Measurements from ENCODE around the gene TRNT1.

Gene TRNT1

DNA sequence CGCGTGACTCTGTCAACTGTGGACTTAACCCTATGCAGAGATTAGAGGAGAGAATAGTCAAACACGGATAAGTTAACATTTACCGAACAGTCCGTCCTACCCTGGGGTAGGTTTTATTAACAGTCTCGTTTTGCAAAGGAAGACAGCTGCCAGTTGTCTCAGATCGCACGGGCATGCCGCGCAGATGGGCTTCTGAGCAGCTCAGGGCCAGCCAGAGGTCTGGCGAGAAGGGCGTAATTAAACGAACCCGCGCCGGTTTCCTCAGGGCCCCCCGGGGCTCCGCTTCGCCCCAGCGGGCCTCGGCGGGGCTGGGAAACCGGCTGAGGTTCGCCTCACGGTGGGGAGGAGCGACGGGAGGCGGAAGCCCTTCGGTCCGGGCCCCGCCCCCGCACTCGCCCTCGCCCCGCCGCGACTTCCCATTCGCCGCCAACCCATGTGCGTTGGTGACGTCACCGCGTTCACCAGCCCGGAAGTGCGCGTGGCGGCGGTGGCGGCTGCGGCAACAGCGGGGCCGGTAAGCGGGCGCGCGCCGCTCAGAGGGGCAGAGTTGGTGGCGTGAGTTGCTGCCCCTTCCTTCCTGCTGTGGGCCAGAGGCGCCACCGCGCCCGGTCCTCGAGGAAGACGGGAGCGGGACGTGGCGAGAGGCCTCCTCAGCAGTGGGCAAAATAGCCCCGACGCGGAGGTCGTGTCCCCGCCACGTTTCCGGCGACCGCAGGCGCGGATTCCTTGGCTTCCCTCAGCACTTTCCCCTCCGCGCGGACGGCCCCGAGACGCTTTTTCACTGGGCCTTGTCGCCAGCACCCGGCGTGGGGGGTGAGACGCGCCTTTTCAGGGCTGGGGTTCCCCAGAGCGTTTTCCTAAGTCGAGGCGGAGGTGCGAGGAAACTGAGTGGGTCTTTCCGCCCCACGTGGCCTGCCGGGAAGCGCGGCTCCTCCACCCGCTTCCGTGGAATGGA is at the start of gene TRNT1:
TSS of gene TRNT1 (plus strand) at position 464 of the 955 bp plus-strand sequence. CDS start 2,101 bp downstream, outside the sequence.
- peak; percentile 85 for DNase-seq

GRCh38 chr3:3080309-3080708 is 46.4 kb upstream of the TRNT1 start:
- no peak for DNase-seq

DNA sequence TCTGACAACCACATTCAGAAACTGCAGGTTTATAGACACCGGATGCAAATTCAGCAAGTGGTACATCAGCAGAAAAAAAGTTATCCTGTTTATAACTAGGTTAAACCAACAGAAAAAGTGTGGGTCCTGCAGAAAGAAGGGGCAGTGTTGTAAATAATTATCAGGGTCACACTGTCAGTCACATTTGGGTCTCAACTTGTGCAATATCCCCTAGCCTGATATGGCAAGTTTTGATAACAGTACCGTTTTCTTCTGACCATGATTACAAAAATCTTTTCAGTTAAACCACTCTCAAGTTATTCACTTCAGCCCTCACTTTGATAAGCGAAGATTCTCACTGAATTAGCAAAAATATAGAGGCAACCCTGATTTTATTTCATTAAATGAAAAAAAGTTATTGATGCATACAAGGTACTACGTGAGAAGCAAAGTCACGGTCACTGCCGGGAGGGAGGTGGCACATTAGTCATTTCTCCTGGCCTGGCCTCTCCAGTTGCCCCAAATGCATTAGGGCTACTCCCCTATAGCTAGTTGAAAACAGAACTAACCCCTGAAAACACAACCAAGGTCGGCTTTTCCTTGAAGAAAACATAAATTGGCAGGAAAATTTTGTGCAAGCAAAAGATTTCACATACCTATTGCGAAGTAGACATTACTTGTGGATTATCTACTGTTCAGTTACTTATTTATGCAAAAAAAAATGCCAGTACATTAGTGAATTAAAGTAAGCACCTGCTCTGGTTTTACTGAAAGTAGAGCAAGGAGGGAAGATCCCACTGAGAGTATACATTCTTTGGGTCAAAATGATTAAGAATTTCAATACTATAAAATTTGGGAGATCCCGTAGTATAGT is 45.1 kb upstream of the TRNT1 start:
- DNase-seq = no peak

- no peak for DNase-seq
These were observed 44.4 kb upstream of the TRNT1 start for GRCh38 chr3:3082234-3082924.

DNA sequence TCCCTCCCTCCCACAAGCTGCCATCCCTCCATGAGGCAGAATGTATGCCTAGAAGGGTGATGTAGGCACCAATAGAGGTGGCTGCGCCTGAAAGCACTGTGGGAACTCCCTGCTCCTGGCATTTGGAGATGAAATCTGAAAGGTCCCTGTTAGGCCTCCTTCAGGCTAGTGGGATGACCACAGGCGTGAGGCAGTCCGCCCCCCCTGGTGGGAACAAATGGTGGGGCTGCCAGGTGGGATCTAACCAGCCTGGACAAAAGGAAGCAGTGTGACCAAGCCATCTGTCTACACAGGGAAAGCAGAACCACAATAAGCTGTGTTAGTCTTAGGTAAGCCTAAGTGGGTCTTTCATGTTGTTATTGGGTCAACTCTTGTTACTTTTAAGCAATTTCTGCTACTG is 41.9 kb upstream of the TRNT1 start:
- no peak for DNase-seq

DNA sequence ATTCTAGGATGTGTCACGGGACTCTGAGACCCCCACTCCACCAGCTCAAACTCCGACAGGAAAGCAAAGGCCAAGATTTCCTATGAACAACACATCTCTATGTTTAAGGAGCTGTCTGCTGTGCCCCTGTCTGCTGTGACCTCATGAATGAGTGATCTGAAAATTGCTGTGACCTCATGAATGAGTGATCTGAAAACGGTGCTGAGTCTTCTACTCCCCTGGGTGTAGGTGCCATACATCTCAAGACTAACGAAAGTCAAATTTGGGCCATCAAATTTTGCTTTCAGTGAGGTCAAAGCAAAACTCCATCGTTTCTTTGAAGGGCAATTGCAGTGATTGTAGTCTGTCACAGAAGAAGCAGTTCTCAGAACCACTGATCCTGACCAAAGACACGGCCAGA is 41.0 kb upstream of the TRNT1 start:
- no peak for DNase-seq

DNA sequence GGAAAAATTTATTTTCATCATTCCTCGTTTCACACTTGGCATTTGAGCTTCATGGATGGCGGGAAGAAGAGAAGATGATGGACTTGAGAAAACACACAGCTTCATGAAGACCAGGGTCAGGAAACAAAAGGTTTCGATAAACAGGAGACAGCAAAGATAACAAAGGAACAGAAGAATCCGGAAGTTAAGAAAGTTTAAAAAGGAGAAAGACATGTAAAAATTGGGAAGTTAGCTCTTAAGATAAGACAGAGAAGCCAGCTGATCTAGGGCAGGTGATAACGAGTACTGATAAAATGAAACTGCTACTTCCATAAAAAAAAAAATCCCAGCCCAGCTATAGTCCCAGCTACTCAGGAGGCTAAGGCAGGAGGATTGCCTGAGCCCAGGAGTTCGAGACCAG is 40.5 kb upstream of the TRNT1 start:
- no peak for DNase-seq

GRCh38 chr3:3087279-3087678 is 39.5 kb upstream of the TRNT1 start:
- no peak for DNase-seq

DNA sequence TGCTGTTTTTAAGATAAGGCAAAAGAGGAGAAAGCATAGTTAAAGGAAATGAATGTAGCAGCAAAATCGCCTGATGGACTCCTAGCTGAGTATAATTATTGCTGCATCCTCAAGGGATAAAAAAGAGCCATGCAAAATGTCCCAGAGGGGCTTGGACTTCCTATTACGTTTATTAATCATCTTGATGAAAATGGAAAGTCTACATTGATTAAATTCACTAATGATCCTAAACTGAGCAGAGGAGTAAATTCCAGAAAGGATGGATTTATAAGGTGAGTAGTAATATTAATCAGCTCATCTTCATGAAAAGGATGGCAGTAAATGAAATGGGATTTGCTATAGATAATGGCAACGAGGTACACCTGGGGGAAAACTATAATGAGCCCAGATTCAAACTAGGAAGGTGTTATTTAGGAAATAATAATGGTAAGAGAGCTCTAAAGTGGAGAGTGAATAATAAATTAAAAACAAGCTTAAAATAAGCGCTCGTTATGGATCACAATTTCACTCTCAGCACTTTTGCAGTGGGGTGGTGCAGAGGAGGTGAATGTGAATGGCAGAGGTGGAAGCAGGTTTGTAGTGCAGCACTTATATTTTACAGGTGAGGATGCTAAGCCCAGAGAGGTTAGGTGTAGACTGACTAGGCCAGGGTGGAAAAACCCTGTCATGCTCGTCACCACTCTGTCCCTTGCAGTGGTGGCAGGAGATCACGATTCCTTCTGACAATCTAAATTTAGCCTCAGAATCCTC is 38.8 kb upstream of the TRNT1 start:
- DNase-seq = no peak

DNA sequence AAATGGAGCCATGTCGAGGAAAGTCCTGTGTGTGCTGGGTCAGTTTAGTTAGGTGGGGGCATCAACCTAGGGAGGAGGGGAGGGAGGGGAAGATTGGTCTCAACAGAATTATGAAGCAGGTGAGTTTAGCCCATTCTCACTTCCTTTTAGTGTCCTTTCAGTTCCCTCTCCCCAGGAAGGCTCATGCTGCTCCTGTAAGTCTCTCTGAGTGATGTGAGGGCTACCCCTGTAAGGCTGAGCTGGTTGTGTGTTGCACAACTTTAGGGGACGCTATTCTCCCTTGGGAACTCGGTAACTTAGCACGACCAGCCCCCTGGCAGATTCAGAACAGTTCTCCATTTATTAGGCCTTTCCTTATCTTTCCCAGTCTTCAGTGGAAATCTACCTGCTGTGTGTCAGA is 37.7 kb upstream of the TRNT1 start:
- DNase-seq = no peak

GRCh38 chr3:3097958-3098357 is 28.8 kb upstream of the TRNT1 start:
- no peak for DNase-seq

GRCh38 chr3:3101660-3102458 is 24.9 kb upstream of the TRNT1 start:
- no peak for DNase-seq

- DNase-seq = no peak
These were observed 24.0 kb upstream of the TRNT1 start for GRCh38 chr3:3102751-3103150.

GRCh38 chr3:3105246-3105645 is 21.5 kb upstream of the TRNT1 start:
- no peak for DNase-seq

GRCh38 chr3:3105815-3106214 is 20.9 kb upstream of the TRNT1 start:
- no peak for DNase-seq

GRCh38 chr3:3107181-3107580 is 19.6 kb upstream of the TRNT1 start:
- DNase-seq = no peak

- DNase-seq = no peak
These were observed 18.9 kb upstream of the TRNT1 start for GRCh38 chr3:3107858-3108257.

DNA sequence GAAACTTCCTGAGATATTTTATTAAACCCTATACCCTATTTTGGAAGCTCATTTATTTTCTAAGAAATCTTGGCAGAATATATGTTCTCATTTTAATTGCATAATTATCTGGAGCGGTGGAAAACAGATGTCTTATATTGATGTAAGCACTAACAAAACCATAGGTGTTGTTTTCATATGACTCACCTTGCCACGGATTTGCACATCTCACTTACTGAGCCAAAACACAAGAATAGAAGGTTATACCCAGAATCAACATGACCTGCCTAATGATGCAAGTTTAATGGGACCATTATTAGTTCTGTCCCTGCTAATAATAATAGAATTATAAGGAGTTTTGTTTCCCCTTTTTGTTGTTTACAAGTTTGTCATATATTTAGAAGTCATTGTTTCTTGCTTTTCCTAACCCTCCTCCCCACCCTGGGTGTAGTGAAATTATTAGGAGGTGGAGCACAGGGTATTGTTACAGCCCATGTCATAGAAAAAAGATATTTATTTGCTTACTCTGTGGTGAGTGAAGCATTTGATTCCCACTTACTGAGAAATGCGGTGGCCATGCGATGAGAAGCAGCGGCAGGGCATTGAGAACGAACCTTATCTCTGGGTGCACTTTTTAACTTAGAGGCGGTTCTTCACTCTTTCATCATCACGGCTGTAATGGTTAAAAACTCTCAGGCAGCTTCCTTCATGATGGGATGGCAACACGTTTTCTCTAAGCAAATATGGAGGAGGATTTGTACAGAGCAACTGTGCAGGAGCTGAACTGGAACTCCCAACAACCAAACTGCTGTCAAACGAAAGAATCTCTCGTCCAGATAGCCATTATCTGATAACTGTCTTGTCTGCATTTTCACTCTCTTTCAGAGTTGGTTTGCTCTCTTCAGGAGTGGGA is 17.1 kb upstream of the TRNT1 start:
- no peak for DNase-seq

GRCh38 chr3:3110299-3110630 is 16.5 kb upstream of the TRNT1 start, which contains the start of gene IL5RA:
Gene IL5RA (minus strand): TSS chr3:3110374. CDS start chr3:3104984, 5,390 bp downstream.
- peak; percentile 21 for DNase-seq

DNA sequence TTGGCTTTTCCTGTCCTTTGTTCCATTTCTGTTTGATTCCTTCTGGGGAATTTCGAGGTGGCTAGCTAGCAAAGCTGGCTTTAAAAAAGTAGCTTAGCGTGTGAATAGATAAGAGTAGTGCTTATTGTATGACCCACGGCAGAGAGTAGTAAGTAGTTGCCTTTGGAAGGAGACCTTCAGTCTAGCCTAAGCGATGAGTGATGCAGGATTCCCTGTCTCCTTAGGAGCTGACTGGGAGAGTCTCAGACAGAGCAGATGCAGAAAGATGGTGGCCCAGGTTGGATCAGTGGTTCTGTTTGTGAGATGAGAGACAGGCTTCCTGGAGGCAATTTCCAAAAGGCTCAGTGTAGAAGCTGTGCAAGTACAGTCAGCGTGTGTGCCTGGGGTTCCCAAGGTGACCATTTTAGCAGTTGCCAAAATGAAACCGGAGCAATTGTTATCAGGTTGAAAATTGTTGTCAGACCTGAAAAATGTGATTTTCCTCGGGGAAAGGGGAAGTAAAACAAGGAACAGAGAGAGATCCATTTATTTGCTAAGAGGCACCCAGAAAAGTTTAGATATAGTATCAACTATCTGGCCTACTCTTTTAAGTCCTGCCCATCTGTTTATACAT is 15.9 kb upstream of the TRNT1 start:
- DNase-seq = no peak
